Hepatocyte (in vitro differentiated cells): ENCODE measurements around the gene TMEM156. TPM values are rescaled to one million over a fixed set of nuclear protein-coding genes. Genes with fewer than 3 reads are reported as not detected.

Experiments
- DNase-seq: peaks from one replicate; pipeline ENCODE4 v3.0.0-alpha.2; 2016; ENCODE audit warnings: low spot score
- H2AFZ ChIP-seq: fragments of 200-600 bp; sonication (generic); 2 replicates; pipeline ENCODE4 v1.6.0; 2016; ENCODE audit warnings: antibody characterized with exemption, mild to moderate bottlenecking
- H3K27ac ChIP-seq: fragments of 200-600 bp; sonication (generic); 2 replicates; pipeline ENCODE4 v1.5.1; 2016; ENCODE audit warnings: mild to moderate bottlenecking
- H3K27me3 ChIP-seq: fragments of 200-600 bp; sonication (generic); 2 replicates; pipeline ENCODE4 v1.6.1; 2016
- H3K36me3 ChIP-seq: fragments of 200-600 bp; sonication (generic); replicated peaks from 2 replicates; pipeline ENCODE4 v1.5.1; 2016; ENCODE audit warnings: low read depth; ENCODE audit not compliant: insufficient read depth
- H3K4me1 ChIP-seq: fragments of 200-600 bp; sonication (generic); 2 replicates; pipeline ENCODE4 v1.5.1; 2016; ENCODE audit warnings: mild to moderate bottlenecking, moderate library complexity; ENCODE audit not compliant: insufficient read depth
- H3K4me2 ChIP-seq: fragments of 200-600 bp; sonication (generic); 2 replicates; pipeline ENCODE4 v1.6.0; 2016
- H3K4me3 ChIP-seq: fragments of 200-600 bp; sonication (generic); 2 replicates; pipeline ENCODE4 v1.5.1; 2016; ENCODE audit warnings: mild to moderate bottlenecking
- H3K79me2 ChIP-seq: fragments of 200-600 bp; sonication (generic); 2 replicates; pipeline ENCODE4 v1.6.0; 2017; ENCODE audit warnings: mild to moderate bottlenecking
- H3K9me2 ChIP-seq: fragments of 200-600 bp; sonication (generic); replicated peaks from 2 replicates; pipeline ENCODE4 v1.6.0; 2017; ENCODE audit warnings: mild to moderate bottlenecking; ENCODE audit not compliant: insufficient read depth
- H3K9me3 ChIP-seq: fragments of 200-600 bp; sonication (generic); 2 replicates; pipeline ENCODE4 v1.5.1; 2016; ENCODE audit warnings: low read depth, mild to moderate bottlenecking
- H4K20me1 ChIP-seq: fragments of 200-600 bp; sonication (generic); 2 replicates; pipeline ENCODE4 v1.6.0; 2016; ENCODE audit warnings: mild to moderate bottlenecking; ENCODE audit not compliant: insufficient read depth, poor library complexity, severe bottlenecking
- CTCF ChIP-seq: fragments of 200-600 bp; sonication (generic); IDR thresholded peaks from 2 replicates; pipeline ENCODE4 v1.5.1; 2016; ENCODE audit warnings: antibody characterized with exemption, mild to moderate bottlenecking; ENCODE audit not compliant: poor library complexity
- EZH2 ChIP-seq: fragments of 200-600 bp; sonication (generic); IDR thresholded peaks from 2 replicates; pipeline ENCODE4 v1.6.1; 2016; ENCODE audit warnings: antibody characterized with exemption, mild to moderate bottlenecking, borderline replicate concordance
- EZH2phosphoT487 ChIP-seq: fragments of 200-600 bp; sonication (generic); IDR thresholded peaks from one replicate; pipeline ENCODE4 v1.6.1; 2018; ENCODE audit warnings: antibody characterized with exemption, mild to moderate bottlenecking, low read depth, moderate library complexity; ENCODE audit not compliant: unreplicated experiment, severe bottlenecking
- WGBS: methylation state at CpG from one replicate; pipeline ENCODE4 v1.1.6; 2016; ENCODE audit warnings: low lambda C conversion rate; ENCODE audit errors: missing lambda C conversion rate; 5-methylcytosine and 5-hydroxymethylcytosine counted together
- polyA plus RNA-seq: library from polyadenylated mRNA; unstranded; fragments of >200 nt; fragmentation: Nextera tagmentation; extraction: Ambion mirVana; gene quantifications from 2 replicates; pipeline ENCODE4 v1.2.1, GENCODE V29; 2016
- total RNA-seq: library from RNA; depleted of rRNA; stranded (reverse); fragments of >200 nt; gene quantifications from 2 replicates; pipeline ENCODE4 v1.2.3, GENCODE V29; 2014

TMEM156 gene
- total and polyA plus RNA-seq, 2 experiments from 2014 or later: 1.3 TPM; not detected in 1

- Histone ChIP-seq H3K4me1 (no peaks in the 10 kb centered on the region), H3K36me3 (no peaks in the 10 kb centered on the region), H2AFZ (no peak overlapping the region), H3K79me2 (no peaks in the 10 kb centered on the region), H3K4me3 (no peak overlapping the region), H3K27ac (no peak overlapping the region), H3K9me3 (no peaks in the 10 kb centered on the region), H3K9me2 (no peaks in the 10 kb centered on the region), H4K20me1 (no peaks in the 10 kb centered on the region), H3K27me3 (no peaks in the 10 kb centered on the region), H3K4me2 (no peak overlapping the region)
- no peak for TF ChIP-seq EZH2phosphoT487
- TF ChIP-seq EZH2: no peak
- TF ChIP-seq CTCF: no peak
- WGBS: 92% methylated on average over 3 of the region's 3 CpGs
- DNase-seq: no peak
These were observed 1.5 kb downstream of the TMEM156 start for GRCh38 chr4:39030725-39031124.

GRCh38 chr4:39029752-39030694, 2.2 kb downstream of the TMEM156 start:
- H4K20me1 ChIP-seq: no peaks in the 10 kb centered on the region
- H3K4me3 ChIP-seq: no peak overlapping the region
- H3K27ac ChIP-seq: no peak overlapping the region
- H3K4me2 ChIP-seq: no peak overlapping the region
- H3K9me3 ChIP-seq: no peaks in the 10 kb centered on the region
- no peaks in the 10 kb centered on the region for H3K79me2 ChIP-seq
- DNase-seq: no peak
- TF ChIP-seq CTCF: no peak
- no peak for TF ChIP-seq EZH2
- TF ChIP-seq EZH2phosphoT487: no peak
- H2AFZ ChIP-seq: no peak overlapping the region
- no peaks in the 10 kb centered on the region for H3K4me1 ChIP-seq
- H3K36me3 ChIP-seq: no peaks in the 10 kb centered on the region
- no peaks in the 10 kb centered on the region for H3K27me3 ChIP-seq
- no peaks in the 10 kb centered on the region for H3K9me2 ChIP-seq

- Histone ChIP-seq H3K27me3 (no peaks in the 10 kb centered on the region), H3K4me1 (no peaks in the 10 kb centered on the region), H3K4me2 (no peak overlapping the region), H4K20me1 (no peaks in the 10 kb centered on the region), H3K27ac (no peak overlapping the region), H2AFZ (no peak overlapping the region), H3K9me3 (no peaks in the 10 kb centered on the region), H3K36me3 (no peaks in the 10 kb centered on the region), H3K4me3 (no peak overlapping the region), H3K79me2 (no peaks in the 10 kb centered on the region), H3K9me2 (no peaks in the 10 kb centered on the region)
- DNase-seq: no peak
- TF ChIP-seq EZH2 (no peak), EZH2phosphoT487 (no peak), CTCF (no peak)
These were observed 6.1 kb downstream of the TMEM156 start for GRCh38 chr4:39026096-39026495.
